Muscle of leg (tissue), 11 donors: ENCODE data around the gene SBSN. TPM values are rescaled to one million over a fixed set of nuclear protein-coding genes. Genes with fewer than 3 reads are reported as not detected.

Experiments
- DNase-seq: peaks from one replicate; pipeline ENCODE4 v3.0.0; 2013
- H3K27ac ChIP-seq: one replicate; pipeline ENCODE4 v1.5.1; 2013; ENCODE audit warnings: mild to moderate bottlenecking, low read length, control low read depth
- H3K27me3 ChIP-seq: one replicate; pipeline ENCODE4 v1.6.1; 2013; ENCODE audit warnings: low read length; ENCODE audit not compliant: control insufficient read depth, insufficient read depth
- H3K36me3 ChIP-seq: one replicate; pipeline ENCODE4 v1.6.1; 2013; ENCODE audit warnings: low read length; ENCODE audit not compliant: control insufficient read depth, insufficient read depth
- H3K4me1 ChIP-seq: one replicate; pipeline ENCODE4 v1.6.1; 2013; ENCODE audit warnings: low read length; ENCODE audit not compliant: control insufficient read depth, insufficient read depth
- H3K4me3 ChIP-seq: one replicate; pipeline ENCODE4 v1.5.1; 2013; ENCODE audit warnings: low read length, control low read depth
- H3K9me3 ChIP-seq: replicated peaks from 2 replicates; pipeline ENCODE4 v1.6.1; 2013; ENCODE audit warnings: low read depth, low read length; ENCODE audit not compliant: control insufficient read depth
- WGBS: methylation state at CpG from one replicate; pipeline ENCODE4 v1.1.5; 2013; ENCODE audit warnings: missing lambda C conversion rate; ENCODE audit not compliant: insufficient coverage; 5-methylcytosine and 5-hydroxymethylcytosine counted together
- polyA plus RNA-seq, 8 donors: library from polyadenylated mRNA; unstranded; fragments of 120-200 nt; gene quantifications; one replicate each; pipeline versions ENCODE4 v1.2.1 to v1.2.3, GENCODE V29; 2013; ENCODE audit warnings: inconsistent platforms in 1 of 8, low replicate concordance in 1 of 8; ENCODE audit not compliant: insufficient read length in 8 of 8, insufficient read depth in 1 of 8
- total RNA-seq: library from RNA; stranded (reverse); fragments of 120-200 nt; gene quantifications from one replicate; pipeline ENCODE4 v1.2.4, GENCODE V29; 2013

SBSN gene
- total and polyA plus RNA-seq, 9 donors: 0.10 to 5.1 (median 0.40) TPM; not detected in 5

DNA sequence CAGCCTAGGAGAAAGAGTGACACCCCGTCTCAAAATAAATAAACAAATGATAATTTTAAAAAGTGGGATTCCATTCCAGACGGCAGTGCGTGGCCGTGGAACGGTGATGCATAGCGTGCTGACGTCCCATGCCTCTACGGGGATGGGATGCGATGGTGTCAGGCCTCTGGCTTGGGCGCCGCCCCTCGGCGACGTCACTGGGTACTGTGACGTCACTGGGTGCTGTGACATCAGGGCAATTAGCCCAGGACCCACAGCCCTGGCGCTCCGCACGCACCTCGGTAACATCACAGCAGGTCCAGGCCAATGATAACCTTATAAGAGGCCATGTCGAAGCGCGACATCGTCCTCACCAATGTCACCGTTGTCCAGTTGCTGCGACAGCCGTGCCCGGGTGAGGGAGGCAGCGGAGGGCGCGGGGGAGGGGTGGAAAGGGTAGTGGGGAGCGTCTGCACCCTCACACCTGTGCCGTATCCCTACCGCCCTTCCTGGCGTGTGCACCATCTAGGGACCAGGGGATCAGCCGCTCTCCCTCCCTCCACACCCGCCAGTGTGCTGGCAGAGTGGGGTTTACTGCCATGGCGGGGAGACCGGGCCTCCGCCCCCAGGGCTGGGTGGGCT is 5.2 kb upstream of the SBSN start, which contains the start of gene GAPDHS:
GAPDHS (plus strand) TSS at position 256 of the 621 bp plus-strand sequence; CDS start at position 328, 72 bp downstream.
- no peak for DNase-seq
- Histone ChIP-seq H3K4me3 (no peak within 1 kb of the TSS), H3K9me3 (no peaks in the 10 kb centered on the region), H3K27ac (no peak within 1 kb of the TSS), H3K27me3 (peaks cover 33% of the 10 kb centered on the region), H3K4me1 (no peaks in the 10 kb centered on the region), H3K36me3 (no peaks in the 10 kb centered on the region)
- WGBS: 48% methylated on average over 25 of the region's 39 CpGs

DNA sequence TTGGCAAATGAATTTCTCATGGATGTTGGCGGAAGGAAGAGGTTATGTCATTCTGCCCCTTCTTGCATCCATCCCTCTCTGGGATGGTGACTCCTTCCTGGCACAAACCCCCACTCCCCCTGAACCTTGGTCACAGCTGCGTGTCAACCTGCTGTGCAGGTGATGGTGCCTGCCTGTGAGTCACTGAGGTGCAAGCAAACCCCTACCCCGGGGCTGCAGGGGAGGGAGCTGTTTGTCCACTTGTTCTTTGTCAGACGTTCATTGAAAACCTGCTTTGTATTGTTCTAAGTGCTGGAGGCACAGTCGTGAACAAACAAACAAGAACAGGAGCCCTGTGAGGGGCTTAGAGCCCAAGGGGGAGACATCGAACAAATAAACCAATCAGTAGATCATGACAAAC is 3.2 kb upstream of the SBSN start:
- Histone ChIP-seq H3K9me3 (no peaks in the 10 kb centered on the region), H3K4me1 (no peaks in the 10 kb centered on the region), H3K4me3 (no peak overlapping the region), H3K36me3 (no peaks in the 10 kb centered on the region), H3K27me3 (peaks cover 33% of the 10 kb centered on the region), H3K27ac (no peak overlapping the region)
- whole genome bisulfite sequencing: 66% methylated on average over 3 of the region's 6 CpGs
- DNase-seq: no peak

DNA sequence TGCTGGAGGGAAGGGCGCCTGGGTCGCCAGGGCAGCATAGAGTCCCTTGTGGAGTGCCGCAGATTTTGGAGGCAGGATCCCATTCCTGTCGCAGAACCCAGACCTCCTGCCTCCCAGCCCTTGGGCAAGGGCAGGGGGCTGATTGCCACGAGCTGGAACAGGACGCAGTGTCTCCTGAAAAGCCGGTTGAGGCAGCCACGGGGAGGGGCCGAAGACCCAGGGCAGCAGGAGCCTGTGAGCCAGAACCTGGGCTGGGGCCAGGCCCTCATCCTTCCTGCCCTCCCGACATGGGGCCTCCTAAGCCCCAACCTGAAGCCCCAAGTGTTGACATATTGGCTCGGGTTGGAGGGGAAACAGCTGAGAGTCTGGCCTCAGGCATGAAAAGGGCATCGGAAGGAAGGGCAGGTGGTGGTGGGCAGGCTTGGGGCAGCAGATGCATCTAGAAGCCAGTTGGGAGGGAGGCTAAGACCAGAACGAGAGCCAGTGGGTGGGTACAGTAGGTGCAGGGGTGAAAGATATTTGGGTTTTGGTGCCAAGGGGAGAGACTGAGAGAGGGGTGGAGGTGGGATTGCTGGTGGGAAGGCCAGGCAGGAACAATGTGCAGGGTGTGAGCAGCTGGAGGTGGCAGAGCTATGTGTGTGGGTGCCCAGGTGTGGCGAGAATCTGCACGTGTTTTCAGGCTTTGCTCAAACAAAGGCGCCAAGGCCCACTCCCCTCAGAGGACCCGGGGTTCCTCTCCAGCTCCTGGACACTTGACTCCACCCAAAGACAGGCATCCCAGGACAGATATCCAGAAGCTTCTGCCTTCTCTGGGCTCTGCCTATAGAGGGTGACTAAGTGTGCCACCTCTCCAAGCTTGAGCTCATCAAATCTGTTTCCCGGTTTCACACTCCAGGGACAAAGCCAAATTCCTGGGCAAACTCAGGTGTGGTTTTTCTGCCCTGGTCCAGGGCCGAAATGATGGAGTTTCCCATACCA is 1.4 kb upstream of the SBSN start:
- WGBS: 63% methylated on average over 12 of the region's 19 CpGs
- peaks cover 35% of the 10 kb centered on the region for H3K27me3 ChIP-seq

DNA sequence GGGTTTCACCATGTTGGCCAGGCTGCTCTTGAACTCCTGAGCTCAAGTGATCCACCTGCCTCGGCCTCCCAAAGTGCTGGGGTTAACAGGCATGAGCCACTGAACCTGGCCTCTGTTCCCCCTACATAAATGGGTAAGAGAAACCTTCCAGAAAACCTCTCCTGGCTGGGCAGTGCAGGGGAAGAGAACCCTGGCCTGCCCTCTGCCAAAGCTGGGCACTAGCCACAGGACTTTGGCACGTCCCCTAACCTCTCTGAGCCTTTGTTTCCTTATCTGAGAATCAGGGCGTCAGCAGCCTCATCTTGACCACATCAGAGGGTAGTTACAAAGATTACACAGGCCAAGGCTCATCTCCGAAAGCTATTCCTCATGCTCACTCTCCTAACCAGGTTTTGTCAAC is 2.2 kb downstream of the SBSN start:
- no peak for DNase-seq
- Histone ChIP-seq H3K27me3 (peaks cover 26% of the 10 kb centered on the region), H3K9me3 (no peaks in the 10 kb centered on the region), H3K4me1 (no peaks in the 10 kb centered on the region), H3K36me3 (no peaks in the 10 kb centered on the region), H3K4me3 (no peak overlapping the region), H3K27ac (no peak overlapping the region)
- WGBS: 65% methylated on average over 3 of the region's 4 CpGs

More for the DNA sequence above, 1.4 kb upstream of the SBSN start:
- Histone ChIP-seq H3K4me1 (no peaks in the 10 kb centered on the region), H3K27ac (no peak overlapping the region), H3K9me3 (no peaks in the 10 kb centered on the region), H3K36me3 (no peaks in the 10 kb centered on the region), H3K4me3 (no peak overlapping the region)
- DNase-seq: no peak

DNA sequence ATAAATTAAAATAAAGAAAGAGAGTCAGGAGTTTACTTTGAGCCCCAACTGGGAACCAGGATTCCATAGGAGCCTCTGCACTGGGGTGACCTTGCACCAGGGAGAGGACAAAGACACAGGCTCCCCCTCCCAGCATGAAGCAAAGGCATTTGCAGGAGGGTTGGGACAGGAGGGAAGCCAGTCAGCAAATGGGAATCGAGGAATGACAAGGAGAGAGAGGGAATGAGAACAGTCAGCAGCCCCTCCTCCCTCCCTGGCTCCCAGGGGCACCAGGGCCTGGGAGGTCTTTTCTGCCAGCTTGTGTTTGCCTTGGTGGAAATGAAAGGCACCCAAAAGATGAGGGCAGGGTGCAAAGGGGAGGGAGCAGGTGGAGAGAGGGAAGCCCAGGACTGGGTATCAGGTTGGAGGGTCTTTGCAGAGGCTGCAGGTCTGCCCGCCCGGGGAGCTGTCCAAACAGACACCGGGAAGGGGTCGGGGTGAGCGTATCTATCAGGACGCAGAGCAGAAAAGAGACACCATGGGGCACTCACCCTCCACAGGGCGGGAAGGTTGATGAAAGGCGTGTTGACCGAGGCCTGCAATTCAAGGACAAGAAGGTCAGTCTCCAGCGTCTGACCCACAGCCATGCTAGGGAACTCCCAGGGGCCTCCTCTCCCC is 3.8 kb downstream of the SBSN start:
- Histone ChIP-seq H3K4me3 (no peak overlapping the region), H3K27ac (no peak overlapping the region), H3K4me1 (no peaks in the 10 kb centered on the region), H3K9me3 (no peaks in the 10 kb centered on the region), H3K36me3 (no peaks in the 10 kb centered on the region), H3K27me3 (peaks cover 28% of the 10 kb centered on the region)
- no peak for DNase-seq
- 20% methylated on average over 10 of the region's 11 CpGs for WGBS

DNA sequence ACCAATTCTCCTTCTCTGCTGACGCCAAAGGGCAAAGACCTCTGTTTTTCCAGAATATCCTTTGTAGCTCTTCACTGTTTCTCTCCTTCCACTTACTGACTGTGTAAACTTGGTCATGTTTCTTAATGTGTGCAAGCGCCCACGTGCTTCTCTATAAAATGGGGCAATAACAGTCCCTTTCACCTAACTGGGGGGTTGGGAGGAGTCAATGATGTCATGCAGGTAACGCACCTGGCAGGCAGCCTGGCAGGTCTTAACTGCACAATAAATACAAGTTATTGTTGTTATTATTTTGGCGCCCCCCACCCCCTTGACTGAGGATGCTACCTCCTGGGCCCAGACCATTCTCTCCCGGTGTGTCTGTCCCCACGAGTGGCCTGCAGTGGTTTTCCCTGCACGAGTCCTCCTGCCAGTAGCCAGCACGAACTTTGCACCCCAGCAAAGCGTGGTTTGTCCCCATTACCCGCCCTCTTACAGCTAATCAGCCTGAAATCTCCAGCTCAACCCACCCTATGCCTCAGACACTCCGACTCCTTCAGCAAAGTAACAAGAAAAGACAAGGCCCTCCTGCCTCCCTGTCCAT is 5.3 kb downstream of the SBSN start:
- no peaks in the 10 kb centered on the region for H3K9me3 ChIP-seq
- no peaks in the 10 kb centered on the region for H3K36me3 ChIP-seq
- DNase-seq: no peak
- H3K4me1 ChIP-seq: no peaks in the 10 kb centered on the region
- H3K27me3 ChIP-seq: peaks cover 21% of the 10 kb centered on the region
- 84% methylated on average over 9 of the region's 12 CpGs for WGBS
- no peak overlapping the region for H3K27ac ChIP-seq
- H3K4me3 ChIP-seq: no peak overlapping the region

DNA sequence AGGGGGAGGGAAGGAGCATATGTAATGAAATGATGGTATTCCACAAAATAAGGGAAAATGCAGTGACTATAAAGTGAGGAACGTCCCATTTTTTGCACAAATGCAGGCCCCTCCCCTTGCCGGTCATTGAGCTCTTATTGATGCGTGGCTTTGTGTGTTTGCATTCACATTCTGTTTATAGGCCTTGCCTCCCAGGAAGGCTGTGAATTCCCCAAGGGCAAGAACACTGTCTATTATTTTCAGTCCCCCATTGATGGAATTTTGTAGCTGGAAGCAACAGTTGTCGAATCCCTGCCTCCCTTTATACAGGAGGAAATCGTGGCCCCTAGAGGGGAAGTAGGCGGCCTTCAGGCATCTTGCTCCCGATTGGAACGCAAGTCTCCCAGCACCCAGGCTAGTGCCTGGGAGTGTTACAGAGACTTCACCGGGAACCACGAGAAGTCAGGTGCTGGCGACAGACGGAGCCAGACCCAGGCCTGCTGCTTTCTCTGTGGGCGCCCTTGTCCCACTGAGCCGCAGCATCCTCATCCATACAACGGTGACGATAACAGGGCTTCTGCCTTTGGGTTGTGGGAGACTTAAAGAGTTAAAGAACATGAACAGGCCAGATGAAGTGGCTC is 6.9 kb downstream of the SBSN start:
- no peak for DNase-seq
- WGBS: 47% methylated on average over 5 of the region's 16 CpGs
- H3K36me3 ChIP-seq: no peaks in the 10 kb centered on the region
- peaks cover 21% of the 10 kb centered on the region for H3K27me3 ChIP-seq
- H3K9me3 ChIP-seq: no peaks in the 10 kb centered on the region
- no peaks in the 10 kb centered on the region for H3K4me1 ChIP-seq
- no peak overlapping the region for H3K4me3 ChIP-seq
- no peak overlapping the region for H3K27ac ChIP-seq

DNA sequence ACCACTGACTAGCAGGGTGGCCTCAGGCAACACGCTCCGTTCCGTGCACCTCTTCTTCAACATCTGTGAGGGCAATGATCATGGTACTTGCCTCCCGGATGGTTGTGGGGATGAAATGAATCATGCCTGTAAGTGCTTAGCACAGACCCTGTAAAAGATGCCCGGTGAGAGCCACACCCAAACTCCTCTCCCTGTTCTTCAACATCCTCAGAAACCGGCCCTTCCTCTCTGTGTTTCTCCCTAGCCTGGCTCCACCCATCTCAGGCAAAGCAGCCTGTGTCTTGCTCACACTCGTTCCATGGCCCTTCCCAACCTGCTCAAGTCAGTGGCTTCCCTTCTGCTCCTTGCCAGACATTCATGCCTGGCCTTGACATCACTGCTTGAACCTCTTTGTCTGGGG is 8.8 kb downstream of the SBSN start:
- no peak overlapping the region for H3K27ac ChIP-seq
- H3K9me3 ChIP-seq: no peaks in the 10 kb centered on the region
- no peaks in the 10 kb centered on the region for H3K36me3 ChIP-seq
- peaks cover 16% of the 10 kb centered on the region for H3K27me3 ChIP-seq
- WGBS: 19% methylated on average over 3 of the region's 7 CpGs
- DNase-seq: no peak
- H3K4me1 ChIP-seq: no peaks in the 10 kb centered on the region
- no peak overlapping the region for H3K4me3 ChIP-seq

DNA sequence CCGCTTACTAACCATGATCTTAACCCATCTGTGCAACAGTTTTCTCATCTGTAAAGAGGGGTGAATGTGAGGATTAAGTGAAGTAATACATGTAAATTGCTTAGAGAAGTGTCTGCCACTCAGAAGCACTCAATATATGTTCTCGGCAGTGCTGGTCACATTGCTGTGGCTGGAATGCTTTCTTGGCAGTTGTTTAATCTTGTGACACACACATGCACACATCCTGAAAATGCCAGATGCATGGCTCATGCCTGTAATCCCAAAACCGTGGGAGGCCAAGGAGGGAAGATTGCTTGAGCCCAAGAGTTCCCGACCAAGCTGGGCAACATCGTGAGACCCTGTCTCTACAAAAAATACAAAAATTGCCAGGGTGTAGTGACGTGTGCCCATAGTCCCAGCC is 9.8 kb downstream of the SBSN start:
- peaks cover 17% of the 10 kb centered on the region for H3K27me3 ChIP-seq
- 63% methylated on average over 3 of the region's 6 CpGs for WGBS
- no peak for DNase-seq

More for the DNA sequence above, 9.8 kb downstream of the SBSN start:
- no peak overlapping the region for H3K27ac ChIP-seq
- H3K4me3 ChIP-seq: no peak overlapping the region
- no peaks in the 10 kb centered on the region for H3K4me1 ChIP-seq
- no peaks in the 10 kb centered on the region for H3K9me3 ChIP-seq
- no peaks in the 10 kb centered on the region for H3K36me3 ChIP-seq
